Pericardium fibroblast (primary cell): ENCODE measurements around the gene TCP11L1. TPM values are rescaled to one million over a fixed set of nuclear protein-coding genes. Genes with fewer than 3 reads are reported as not detected.

ENCODE experiments used
- total RNA-seq: library from RNA; depleted of rRNA; stranded (reverse); fragments of >200 nt; gene quantifications from 2 replicates; pipeline ENCODE4 v1.2.3, GENCODE V29; 2015

Gene TCP11L1
- total RNA-seq: 11.6 and 19.7 TPM in 2 replicates

GRCh38 chr11:33039274-33040032 is at the start of gene TCP11L1:
TSS of gene TCP11L1 (plus strand) at chr11:33039572. CDS start at chr11:33043774, 4,202 bp downstream.

GRCh38 chr11:33015621-33016551 is 23.5 kb upstream of the TCP11L1 start, which contains the start of gene DEPDC7:
TSS of gene DEPDC7 (plus strand) at chr11:33015878. CDS start at chr11:33015956, 78 bp downstream.

Other genes starting within 250 kb of the TCP11L1 start
- not detected in 2 replicates for gene CCDC73, start 244.9 kb upstream of the TCP11L1 start, total RNA-seq
- gene PRRG4, start 209.6 kb upstream of the TCP11L1 start, total RNA-seq: not detected in 2 replicates
- gene QSER1, start 146.8 kb upstream of the TCP11L1 start, total RNA-seq: 10.5 and 14.0 TPM in 2 replicates
- gene DEPDC7, start 23.7 kb upstream of the TCP11L1 start, total RNA-seq: 0.93 and 4.7 TPM in 2 replicates
- gene CSTF3, start 121.9 kb downstream of the TCP11L1 start, total RNA-seq: 11.7 and 17.3 TPM in 2 replicates
- gene HIPK3, start 217.8 kb downstream of the TCP11L1 start, total RNA-seq: 59.2 and 62.5 TPM in 2 replicates